Measurements from ENCODE around the gene EPHA1. TPM values are rescaled to one million over a fixed set of nuclear protein-coding genes. Genes with fewer than 3 reads are reported as not detected.

EPHA1 gene
- total and polyA plus RNA-seq, 2 of the 4 experiments (the other 2 are of a cell fraction): 0.10 TPM; not detected in 1

- no peaks in the 10 kb centered on the region; the same call in 1 of the 2 replicates for H3K9me1 ChIP-seq (ENCODE audit: insufficient read depth, low read length)
- no TSS peak for BruUV-seq (replicated peaks)
- TF ChIP-seq BHLHE40 (IDR thresholded peaks at IDR 0.05; ENCODE audit: low read depth, low read length) (no peak), POLR2A (IDR thresholded peaks at IDR 0.05; ENCODE audit: low read depth, low read length) (no peak), MAFK (IDR thresholded peaks at IDR 0.05; ENCODE audit: low read depth, low read length) (no peak), CEBPB (IDR thresholded peaks at IDR 0.05; ENCODE audit: low read depth, low read length) (no peak), USF2 (IDR thresholded peaks at IDR 0.05; ENCODE audit: low read depth, low read length) (no peak), RCOR1 (IDR thresholded peaks at IDR 0.05; ENCODE audit: insufficient replicate concordance, low read length) (no peak), MXI1 (IDR thresholded peaks at IDR 0.05; ENCODE audit: borderline replicate concordance, low read depth, low read length) (no peak), SMC3 (IDR thresholded peaks at IDR 0.05; ENCODE audit: low read depth, low read length) (peak; percentile 72), RAD21 (IDR thresholded peaks at IDR 0.05; ENCODE audit: low read length) (peak; percentile 73)
- TF ChIP-seq, protein P1, sequence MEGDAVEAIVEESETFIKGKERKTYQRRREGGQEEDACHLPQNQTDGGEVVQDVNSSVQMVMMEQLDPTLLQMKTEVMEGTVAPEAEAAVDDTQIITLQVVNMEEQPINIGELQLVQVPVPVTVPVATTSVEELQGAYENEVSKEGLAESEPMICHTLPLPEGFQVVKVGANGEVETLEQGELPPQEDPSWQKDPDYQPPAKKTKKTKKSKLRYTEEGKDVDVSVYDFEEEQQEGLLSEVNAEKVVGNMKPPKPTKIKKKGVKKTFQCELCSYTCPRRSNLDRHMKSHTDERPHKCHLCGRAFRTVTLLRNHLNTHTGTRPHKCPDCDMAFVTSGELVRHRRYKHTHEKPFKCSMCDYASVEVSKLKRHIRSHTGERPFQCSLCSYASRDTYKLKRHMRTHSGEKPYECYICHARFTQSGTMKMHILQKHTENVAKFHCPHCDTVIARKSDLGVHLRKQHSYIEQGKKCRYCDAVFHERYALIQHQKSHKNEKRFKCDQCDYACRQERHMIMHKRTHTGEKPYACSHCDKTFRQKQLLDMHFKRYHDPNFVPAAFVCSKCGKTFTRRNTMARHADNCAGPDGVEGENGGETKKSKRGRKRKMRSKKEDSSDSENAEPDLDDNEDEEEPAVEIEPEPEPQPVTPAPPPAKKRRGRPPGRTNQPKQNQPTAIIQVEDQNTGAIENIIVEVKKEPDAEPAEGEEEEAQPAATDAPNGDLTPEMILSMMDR (conservative IDR thresholded peaks at IDR 0.05; ENCODE audit: low read depth, low read length): peak; percentile 73
- TF ChIP-seq, protein P2, sequence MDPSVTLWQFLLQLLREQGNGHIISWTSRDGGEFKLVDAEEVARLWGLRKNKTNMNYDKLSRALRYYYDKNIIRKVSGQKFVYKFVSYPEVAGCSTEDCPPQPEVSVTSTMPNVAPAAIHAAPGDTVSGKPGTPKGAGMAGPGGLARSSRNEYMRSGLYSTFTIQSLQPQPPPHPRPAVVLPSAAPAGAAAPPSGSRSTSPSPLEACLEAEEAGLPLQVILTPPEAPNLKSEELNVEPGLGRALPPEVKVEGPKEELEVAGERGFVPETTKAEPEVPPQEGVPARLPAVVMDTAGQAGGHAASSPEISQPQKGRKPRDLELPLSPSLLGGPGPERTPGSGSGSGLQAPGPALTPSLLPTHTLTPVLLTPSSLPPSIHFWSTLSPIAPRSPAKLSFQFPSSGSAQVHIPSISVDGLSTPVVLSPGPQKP (IDR thresholded peaks at IDR 0.05; ENCODE audit: borderline replicate concordance, low read depth, low read length): no peak
- no peaks in the 10 kb centered on the region for H3K36me3 ChIP-seq (ENCODE audit: control insufficient read depth, insufficient read depth, low read length)
- no peak overlapping the region for H3K56ac ChIP-seq (ENCODE audit: extremely low read depth, insufficient read depth, low read length)
- ChIA-PET CTCF (interaction anchor here (0.6 to 3.7 kb wide), 7 partner anchors 9 to 176 kb away, joined by 3 to 24 read pairs (median 4); no protein-coding TSS in a partner anchor), POLR2A (ENCODE audit: unreplicated experiment) (no interaction called here)
- H3K14ac ChIP-seq (replicated peaks; ENCODE audit: low read depth, low read length): no peak overlapping the region
- no peak overlapping the region for H2BK5ac ChIP-seq (ENCODE audit: low read depth, low read length, poor library complexity, severe bottlenecking)
- no peak overlapping the region for H3K23ac ChIP-seq (ENCODE audit: low read depth, low read length)
- in situ Hi-C loops (cut with MboI; ENCODE audit: low sequenced_read_pairs) (no loop called here), intact Hi-C loops (cut with micrococcal nuclease) (loop anchor here (2.0 to 5.0 kb wide), 2 partner anchors 176 to 409 kb away; no protein-coding TSS in a partner anchor), dilution Hi-C loops (cut with HindIII; ENCODE audit: low sequenced_read_pairs, unreplicated experiment) (no loop called here)
- H2BK120ac ChIP-seq (ENCODE audit: low read depth, low read length): no peak overlapping the region
- no CpG with 5 or more reads among the region's 3 CpGs for WGBS, 2 experiments (ENCODE audit: extremely low coverage in 2 of 2, insufficient read length in 1 of 2)
- DNase-seq: peak; percentile 53
- H3K9me3 ChIP-seq (ENCODE audit: control insufficient read depth, insufficient read depth, low read length): no peaks in the 10 kb centered on the region
- ATAC-seq (ENCODE audit: low read depth): peak; percentile 73
- H3K27ac ChIP-seq (ENCODE audit: insufficient read depth, low read length): no peak overlapping the region
- H3K79me1 ChIP-seq (ENCODE audit: low read depth in 1 of 2, low read length in 2 of 2): no peaks in the 10 kb centered on the region
- peaks cover 4% of the 10 kb centered on the region for H3K4me1 ChIP-seq (ENCODE audit: control insufficient read depth, insufficient read depth, low read length)
- H3K4me2 ChIP-seq (ENCODE audit: low read depth, low read length): no peak overlapping the region
- no peak overlapping the region for H3K4ac ChIP-seq (ENCODE audit: low read depth, low read length)
- H3K18ac ChIP-seq (ENCODE audit: low read depth, low read length): no peak overlapping the region
- no peaks in the 10 kb centered on the region for H3K27me3 ChIP-seq (ENCODE audit: control insufficient read depth, insufficient read depth, low read length)
- no peak overlapping the region for H2AK9ac ChIP-seq (replicated peaks; ENCODE audit: low read depth, low read length, poor library complexity)
- no peak overlapping the region for H3K4me3 ChIP-seq (ENCODE audit: insufficient read depth, low read depth, low read length)
- no peak overlapping the region for H3K9ac ChIP-seq (ENCODE audit: low read depth, low read length)
- no peak overlapping the region for H2BK15ac ChIP-seq (ENCODE audit: low read depth, low read length)
- no peak overlapping the region for H2BK20ac ChIP-seq (ENCODE audit: low read depth, low read length)
- H4K20me1 ChIP-seq (ENCODE audit: insufficient read depth, low read length): no peaks in the 10 kb centered on the region
- H2AK5ac ChIP-seq (ENCODE audit: low read depth, low read length): no peak overlapping the region
- no peak overlapping the region for H4K8ac ChIP-seq (ENCODE audit: low read depth in 2 of 2, low read length in 2 of 2)
- H4K5ac ChIP-seq (ENCODE audit: low read depth, low read length): no peak overlapping the region
- no peak overlapping the region for H4K91ac ChIP-seq (ENCODE audit: insufficient read depth, low read depth, low read length)
- H2AFZ ChIP-seq (replicated peaks; ENCODE audit: low read length, poor library complexity): no peak overlapping the region
Measured at GRCh38 chr7:143416565-143417149, 8.0 kb upstream of the EPHA1 start.

All from IMR-90 (cell line).